Immature natural killer cell (primary cell): ENCODE data around the gene MYH8. TPM values are rescaled to one million over a fixed set of nuclear protein-coding genes. Genes with fewer than 3 reads are reported as not detected.

Experiments used
- DNase-seq, 3 donors: peaks; one replicate each; pipeline ENCODE4 v3.0.0; 2022; ENCODE audit warnings: mixed read lengths in 1 of 3
- H3K27ac Mint-ChIP-seq, 6 donors: one replicate each; pipeline ENCODE4 v1.8.0; 2020; ENCODE audit warnings: mixed read lengths in 6 of 6, mild to moderate bottlenecking in 5 of 6, inconsistent platforms in 4 of 6, moderate library complexity in 3 of 6
- H3K27me3 Mint-ChIP-seq, 3 donors: one replicate each; pipeline ENCODE4 v1.8.0; 2020 to 2021; ENCODE audit warnings: low read depth in 3 of 3, mild to moderate bottlenecking in 3 of 3, mixed read lengths in 3 of 3, moderate library complexity in 3 of 3, inconsistent platforms in 1 of 3
- H3K36me3 Mint-ChIP-seq, 3 donors: one replicate each; pipeline ENCODE4 v1.8.0; 2020; ENCODE audit warnings: mixed read lengths in 3 of 3, inconsistent platforms in 2 of 3, mild to moderate bottlenecking in 2 of 3
- H3K4me1 Mint-ChIP-seq, 2 donors: one replicate each; pipeline ENCODE4 v1.8.0; 2020; ENCODE audit warnings: inconsistent platforms in 2 of 2, mild to moderate bottlenecking in 2 of 2, mixed read lengths in 2 of 2, moderate library complexity in 1 of 2
- H3K4me3 Mint-ChIP-seq, 5 donors: one replicate each; pipeline ENCODE4 v1.8.0; 2020; ENCODE audit warnings: mild to moderate bottlenecking in 5 of 5, mixed read lengths in 5 of 5, inconsistent platforms in 3 of 5, moderate library complexity in 3 of 5
- H3K9me3 Mint-ChIP-seq, 6 donors: one replicate each; pipeline ENCODE4 v1.8.0; 2020; ENCODE audit warnings: mild to moderate bottlenecking in 6 of 6, mixed read lengths in 6 of 6, inconsistent platforms in 4 of 6, moderate library complexity in 3 of 6
- polyA plus RNA-seq, 3 donors: library from polyadenylated mRNA; unstranded; fragments of 300-500 nt; fragmentation: Illumina TruSeq; gene quantifications; one replicate each; pipeline ENCODE4 v1.2.3, GENCODE V29; 2021

The MYH8 gene
- not detected for polyA plus RNA-seq

DNA sequence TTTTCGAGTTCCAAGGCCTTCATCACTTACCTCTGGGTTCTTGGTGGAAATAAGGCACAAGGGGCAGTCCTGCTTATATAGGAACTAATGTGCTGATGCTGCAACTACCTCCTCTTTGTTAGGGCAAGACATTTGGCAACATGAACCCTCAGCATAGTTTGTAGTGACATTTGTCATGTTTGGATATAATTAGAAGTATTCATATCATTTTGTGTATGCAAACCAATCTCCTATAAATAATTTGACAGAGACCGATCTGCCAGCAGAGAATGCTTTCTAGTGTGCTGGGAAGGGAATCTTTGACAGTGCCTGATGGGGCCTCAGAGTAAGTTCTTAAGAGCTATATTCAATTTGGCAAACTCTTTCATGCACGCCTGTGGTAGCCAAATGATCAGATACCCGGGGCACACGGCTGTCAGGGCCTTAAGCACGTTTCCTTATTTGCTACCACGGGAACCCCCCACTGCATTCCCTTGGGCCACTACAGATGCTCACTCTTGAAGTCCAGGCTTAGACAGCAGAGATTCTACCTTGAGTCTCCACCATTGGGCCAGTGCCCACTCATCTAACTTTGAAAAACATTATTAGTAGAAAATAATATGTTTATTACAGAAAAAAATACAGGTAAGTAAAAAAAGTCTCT, at the start of gene MYH8:
MYH8 (minus strand) TSS at position 51 of the 643 bp plus-strand sequence. CDS start 1,723 bp downstream, outside the sequence.
- no peak within 1 kb of the TSS for H3K4me3 Mint-ChIP-seq
- peaks cover 0 to 7% (median 2%) of the 10 kb centered on the region in 3 donors for H3K27me3 Mint-ChIP-seq
- H3K4me1 Mint-ChIP-seq, result no peaks in the 10 kb centered on the region
- H3K27ac Mint-ChIP-seq, result no peak within 1 kb of the TSS
- peaks cover 0 to 2% (median 0%) of the 10 kb centered on the region in 6 donors for H3K9me3 Mint-ChIP-seq
- H3K36me3 Mint-ChIP-seq, result no peaks in the 10 kb centered on the region
- no peak for DNase-seq

DNA sequence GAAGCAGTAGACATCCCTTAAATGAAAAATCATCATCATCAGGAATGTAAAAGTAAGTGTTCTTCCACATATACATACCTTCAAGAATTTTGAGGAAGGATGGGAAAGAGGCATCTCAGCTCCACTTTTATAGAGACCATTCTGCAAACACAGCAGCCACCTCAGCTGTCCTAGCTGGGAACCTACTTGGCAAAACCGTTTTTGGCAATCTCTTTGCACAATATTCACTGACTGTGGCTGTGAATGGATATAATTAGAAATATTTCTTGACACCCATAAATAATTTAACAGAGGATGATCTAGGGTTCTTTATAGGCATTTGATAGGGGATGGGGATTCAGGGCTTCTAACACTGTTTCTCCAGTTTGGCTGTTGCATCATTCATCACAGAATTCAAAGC, 47.7 kb upstream of the MYH8 start, which contains the start of gene MYH4:
MYH4 (minus strand) TSS at position 101 of the 400 bp plus-strand sequence. CDS start 2,814 bp downstream, outside the sequence.
- Mint-ChIP-seq H3K4me3 (no peak within 1 kb of the TSS), H3K4me1 (no peaks in the 10 kb centered on the region), H3K9me3 (no peaks in the 10 kb centered on the region), H3K27me3 (peaks cover 0 to 10% (median under 1%) of the 10 kb centered on the region in 3 donors), H3K36me3 (no peaks in the 10 kb centered on the region), H3K27ac (no peak within 1 kb of the TSS)
- no peak for DNase-seq

DNA sequence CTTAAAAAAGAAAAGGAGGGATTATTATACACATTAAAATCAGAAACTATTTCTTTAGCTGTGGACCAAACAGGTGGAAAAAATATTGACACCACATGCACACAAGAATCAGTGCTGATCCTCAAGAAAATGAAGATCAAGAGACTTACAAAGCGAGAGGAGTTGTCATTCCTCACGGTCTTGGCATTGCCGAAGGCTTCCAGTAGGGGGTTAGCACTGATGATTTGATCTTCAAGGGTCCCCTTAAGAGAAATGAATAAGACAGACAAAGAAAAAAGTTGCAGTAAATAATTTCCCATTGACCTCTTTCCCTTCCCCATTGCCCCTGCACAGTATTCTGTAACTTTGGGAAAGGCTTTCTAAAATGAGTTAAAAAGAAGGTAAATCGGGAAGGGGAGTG, 41.7 kb upstream of the MYH8 start:
- Mint-ChIP-seq H3K4me3 (no peak overlapping the region), H3K27ac (no peak overlapping the region), H3K36me3 (no peaks in the 10 kb centered on the region), H3K9me3 (no peaks in the 10 kb centered on the region), H3K27me3 (peaks cover 0 to 10% (median 8%) of the 10 kb centered on the region in 3 donors), H3K4me1 (no peaks in the 10 kb centered on the region)
- DNase-seq, result no peak

- no peak overlapping the region for H3K27ac Mint-ChIP-seq
- H3K4me1 Mint-ChIP-seq, result no peaks in the 10 kb centered on the region
Observed at GRCh38 chr17:10460062-10460461, 38.3 kb upstream of the MYH8 start.

DNA sequence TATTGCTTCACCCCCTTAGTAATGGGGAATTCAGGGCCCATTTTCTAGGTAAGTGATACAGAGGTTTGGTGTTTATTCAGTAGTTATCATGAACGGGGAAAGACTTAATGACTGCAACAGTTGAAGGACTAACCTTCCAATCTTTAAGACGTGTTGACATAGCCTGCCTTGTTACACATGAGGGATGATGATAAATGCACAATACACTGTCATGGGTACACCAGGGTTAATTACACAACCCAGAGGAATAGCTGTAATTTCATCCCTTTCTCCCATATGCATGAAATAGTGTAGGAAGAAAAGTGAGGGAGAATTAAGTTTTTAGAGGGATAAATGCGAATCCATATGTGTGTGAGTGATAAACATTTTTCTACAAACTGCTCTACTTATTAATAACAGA, 37.0 kb upstream of the MYH8 start:
- peaks cover 0 to 4% (median 3%) of the 10 kb centered on the region in 3 donors for H3K27me3 Mint-ChIP-seq
- H3K36me3 Mint-ChIP-seq, result no peaks in the 10 kb centered on the region
- no peak overlapping the region for H3K4me3 Mint-ChIP-seq

More at GRCh38 chr17:10460062-10460461, 38.3 kb upstream of the MYH8 start:
- Mint-ChIP-seq H3K4me3 (no peak overlapping the region), H3K27me3 (peaks cover 0 to 8% (median 4%) of the 10 kb centered on the region in 3 donors), H3K36me3 (no peaks in the 10 kb centered on the region), H3K9me3 (no peaks in the 10 kb centered on the region)
- DNase-seq, result no peak

DNA sequence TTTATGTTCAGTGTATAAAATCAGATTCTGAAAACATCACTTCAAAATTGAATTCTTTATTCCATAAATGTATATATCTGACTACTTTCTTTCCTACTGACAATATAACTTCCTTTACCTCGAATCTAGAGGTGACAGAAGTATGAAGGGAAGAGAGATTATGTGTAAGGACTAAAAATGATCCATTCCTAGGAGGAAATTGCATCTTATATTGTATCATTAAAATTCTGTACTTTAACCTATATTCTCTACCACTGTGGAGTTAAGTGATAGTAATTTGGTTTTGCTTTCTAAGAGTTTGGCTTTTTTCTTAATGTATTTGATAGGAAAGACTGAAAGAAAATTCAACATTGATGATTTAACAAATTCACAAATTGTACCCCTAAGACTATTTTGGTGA, 36.2 kb upstream of the MYH8 start:
- Mint-ChIP-seq H3K4me1 (no peaks in the 10 kb centered on the region), H3K9me3 (no peaks in the 10 kb centered on the region), H3K27me3 (peaks cover 0 to 4% (median 3%) of the 10 kb centered on the region in 3 donors), H3K4me3 (no peak overlapping the region), H3K27ac (no peak overlapping the region), H3K36me3 (no peaks in the 10 kb centered on the region)
- no peak for DNase-seq

More for the DNA sequence above, 37.0 kb upstream of the MYH8 start:
- DNase-seq, result no peak
- Mint-ChIP-seq H3K9me3 (no peaks in the 10 kb centered on the region), H3K4me1 (no peaks in the 10 kb centered on the region), H3K27ac (no peak overlapping the region)

GRCh38 chr17:10447026-10447931, 25.5 kb upstream of the MYH8 start:
- Mint-ChIP-seq H3K4me3 (no peak overlapping the region), H3K27ac (no peak overlapping the region), H3K27me3 (peaks cover 0 to 13% (median 7%) of the 10 kb centered on the region in 3 donors), H3K4me1 (no peaks in the 10 kb centered on the region), H3K36me3 (no peaks in the 10 kb centered on the region), H3K9me3 (no peaks in the 10 kb centered on the region)
- DNase-seq, result no peak

- Mint-ChIP-seq H3K27ac (no peak overlapping the region), H3K36me3 (no peaks in the 10 kb centered on the region), H3K27me3 (peaks cover 1 to 23% (median 7%) of the 10 kb centered on the region in 3 donors), H3K4me1 (no peaks in the 10 kb centered on the region), H3K9me3 (no peaks in the 10 kb centered on the region), H3K4me3 (no peak overlapping the region)
- DNase-seq, result no peak
Observed at GRCh38 chr17:10439816-10440215, 18.1 kb upstream of the MYH8 start.

- H3K9me3 Mint-ChIP-seq, result peaks cover 0 to 9% (median 0%) of the 10 kb centered on the region in 6 donors
- no peak for DNase-seq
- H3K4me3 Mint-ChIP-seq, result no peak overlapping the region
- H3K4me1 Mint-ChIP-seq, result no peaks in the 10 kb centered on the region
- peaks cover 0 to 39% (median 12%) of the 10 kb centered on the region in 3 donors for H3K27me3 Mint-ChIP-seq
- H3K36me3 Mint-ChIP-seq, result no peaks in the 10 kb centered on the region
- H3K27ac Mint-ChIP-seq, result no peak overlapping the region
Observed at GRCh38 chr17:10435096-10435495, 13.3 kb upstream of the MYH8 start.

- no peaks in the 10 kb centered on the region for H3K4me1 Mint-ChIP-seq
- H3K27ac Mint-ChIP-seq, result no peak overlapping the region
- peaks cover 1 to 18% (median 7%) of the 10 kb centered on the region in 3 donors for H3K27me3 Mint-ChIP-seq
- H3K9me3 Mint-ChIP-seq, result peaks cover 0 to 9% (median 0%) of the 10 kb centered on the region in 6 donors
- DNase-seq, result no peak
- no peaks in the 10 kb centered on the region for H3K36me3 Mint-ChIP-seq
- no peak overlapping the region for H3K4me3 Mint-ChIP-seq
Observed at GRCh38 chr17:10429421-10430045, 7.8 kb upstream of the MYH8 start.

- Mint-ChIP-seq H3K4me3 (no peak overlapping the region), H3K27me3 (peaks cover 1 to 16% (median 7%) of the 10 kb centered on the region in 3 donors), H3K9me3 (peaks cover 0 to 9% (median 0%) of the 10 kb centered on the region in 6 donors), H3K27ac (no peak overlapping the region), H3K4me1 (no peaks in the 10 kb centered on the region), H3K36me3 (no peaks in the 10 kb centered on the region)
- DNase-seq, result no peak
Observed at GRCh38 chr17:10428781-10429180, 7.0 kb upstream of the MYH8 start.

GRCh38 chr17:10421211-10421610, 539 bp downstream of the MYH8 start:
- Mint-ChIP-seq H3K27ac (no peak overlapping the region), H3K4me1 (no peaks in the 10 kb centered on the region), H3K4me3 (no peak overlapping the region), H3K9me3 (peaks cover 0 to 2% (median 0%) of the 10 kb centered on the region in 6 donors), H3K27me3 (peaks cover 0 to 7% (median 2%) of the 10 kb centered on the region in 3 donors), H3K36me3 (no peaks in the 10 kb centered on the region)
- no peak for DNase-seq

DNA sequence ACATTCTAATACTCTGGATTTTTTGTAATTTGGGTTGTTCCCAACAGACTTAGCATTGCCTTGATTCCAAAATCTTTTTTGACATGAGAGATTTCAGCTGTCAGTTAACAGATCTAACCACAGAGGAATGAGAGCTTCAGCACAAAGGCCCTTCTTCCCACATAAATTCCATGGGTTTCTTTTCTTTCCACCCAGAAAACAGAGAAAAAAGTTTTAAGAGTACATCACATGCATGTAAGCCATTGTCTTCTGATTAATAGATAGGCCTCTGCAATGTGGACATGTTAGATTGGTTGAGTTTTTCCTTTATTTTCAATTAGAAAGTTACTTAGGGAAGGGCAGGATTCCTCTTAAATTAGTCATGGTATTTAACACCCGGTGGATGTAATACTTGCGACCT, 939 bp downstream of the MYH8 start:
- peaks cover 0 to 2% (median 0%) of the 10 kb centered on the region in 6 donors for H3K9me3 Mint-ChIP-seq
- no peak for DNase-seq
- no peaks in the 10 kb centered on the region for H3K4me1 Mint-ChIP-seq
- peaks cover 0 to 7% (median 2%) of the 10 kb centered on the region in 3 donors for H3K27me3 Mint-ChIP-seq
- H3K27ac Mint-ChIP-seq, result no peak overlapping the region
- H3K36me3 Mint-ChIP-seq, result no peaks in the 10 kb centered on the region
- H3K4me3 Mint-ChIP-seq, result no peak overlapping the region
